Inflammatory macrophage (primary cell): ENCODE data around the gene YEATS4.

ENCODE experiments used
- DNase-seq, 2 donors: peaks; one replicate each; pipeline ENCODE4 v3.0.0-alpha.2; 2020 to 2022

The YEATS4 gene

DNA sequence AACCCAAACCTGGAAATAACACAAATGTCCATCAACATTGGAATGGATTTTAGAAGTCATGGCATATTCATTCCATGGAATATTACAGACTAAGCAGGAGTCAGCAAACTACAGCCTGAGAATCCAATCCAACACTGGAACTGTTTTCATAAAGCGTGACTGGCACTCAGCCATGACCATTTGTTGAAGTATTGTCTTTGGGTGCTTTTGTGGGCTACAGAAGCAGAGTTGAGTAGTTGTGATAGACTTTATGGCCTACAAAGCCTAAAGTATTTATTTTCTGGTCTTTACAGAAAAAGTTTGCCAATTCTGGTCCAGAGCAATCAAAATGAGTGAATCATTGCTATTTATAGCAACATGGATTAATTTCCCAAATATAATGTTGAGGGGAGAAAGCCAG is 76.1 kb downstream of the YEATS4 start:
- no peak for DNase-seq

DNA sequence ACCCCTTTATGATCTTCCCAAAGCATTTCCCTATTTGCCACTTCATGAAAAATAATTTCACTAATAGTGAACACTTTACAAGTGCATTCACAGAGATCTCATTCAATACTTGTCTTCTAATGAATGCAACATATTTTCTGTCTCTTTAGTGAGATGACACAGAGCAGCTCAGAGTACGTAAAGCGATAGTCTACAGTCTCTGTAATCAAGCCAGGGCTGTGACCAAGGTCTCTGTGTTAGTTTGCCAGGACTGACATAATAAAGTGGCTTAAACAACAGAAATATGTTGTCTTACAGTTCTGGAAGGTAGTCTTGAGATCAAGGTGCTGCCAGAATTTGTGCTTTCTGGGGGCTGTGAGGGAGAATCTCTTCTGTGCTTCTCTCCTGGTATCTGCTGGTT is 77.5 kb downstream of the YEATS4 start:
- no peak for DNase-seq

DNA sequence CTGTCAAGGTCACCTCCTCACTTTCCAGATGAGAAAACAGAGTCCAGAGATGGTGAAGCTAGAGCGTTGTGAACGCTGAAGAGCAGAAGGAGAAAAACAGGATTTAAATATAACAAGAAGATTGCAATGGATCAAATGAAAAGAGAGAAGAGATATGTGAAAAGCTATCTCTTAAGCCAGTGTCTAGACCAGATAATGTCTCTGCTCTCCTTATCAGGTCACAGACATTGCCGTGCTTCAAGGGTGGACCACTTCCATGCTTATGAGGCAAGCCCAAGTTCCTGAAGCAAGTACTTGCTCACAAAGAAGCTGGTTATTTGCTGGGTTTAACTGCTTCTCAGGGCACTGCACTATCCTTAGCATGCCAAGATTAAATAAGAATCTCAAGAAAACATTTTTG is 79.0 kb downstream of the YEATS4 start:
- no peak for DNase-seq

DNA sequence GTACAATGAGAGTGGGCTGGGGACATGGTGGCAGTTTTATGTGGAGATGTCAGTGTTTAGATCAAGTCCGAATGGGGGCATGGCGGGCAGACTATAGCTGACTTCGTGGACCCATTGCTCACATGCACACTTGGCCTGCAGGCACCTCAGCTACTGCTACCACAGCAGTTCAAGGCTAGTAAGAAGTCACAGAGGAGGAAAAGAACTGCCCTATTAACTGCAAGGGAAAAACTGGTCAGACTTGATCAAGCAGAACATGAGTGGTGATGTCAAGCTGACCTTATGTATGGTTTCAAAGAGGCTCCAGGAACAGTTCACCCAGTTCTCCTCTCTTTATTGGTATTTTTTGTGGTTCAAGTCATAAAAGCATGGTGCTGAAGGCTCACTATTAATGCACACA is 80.5 kb downstream of the YEATS4 start:
- no peak for DNase-seq
